ENCODE measurements around the gene F13A1.

The F13A1 gene

GRCh38 chr6:6365242-6365641, 44.8 kb upstream of the F13A1 start:
- TF ChIP-seq POLR2AphosphoS5 (IDR thresholded peaks at IDR 0.05; ENCODE audit: low read depth, low read length) = no peak
- TF ChIP-seq, protein P1, sequence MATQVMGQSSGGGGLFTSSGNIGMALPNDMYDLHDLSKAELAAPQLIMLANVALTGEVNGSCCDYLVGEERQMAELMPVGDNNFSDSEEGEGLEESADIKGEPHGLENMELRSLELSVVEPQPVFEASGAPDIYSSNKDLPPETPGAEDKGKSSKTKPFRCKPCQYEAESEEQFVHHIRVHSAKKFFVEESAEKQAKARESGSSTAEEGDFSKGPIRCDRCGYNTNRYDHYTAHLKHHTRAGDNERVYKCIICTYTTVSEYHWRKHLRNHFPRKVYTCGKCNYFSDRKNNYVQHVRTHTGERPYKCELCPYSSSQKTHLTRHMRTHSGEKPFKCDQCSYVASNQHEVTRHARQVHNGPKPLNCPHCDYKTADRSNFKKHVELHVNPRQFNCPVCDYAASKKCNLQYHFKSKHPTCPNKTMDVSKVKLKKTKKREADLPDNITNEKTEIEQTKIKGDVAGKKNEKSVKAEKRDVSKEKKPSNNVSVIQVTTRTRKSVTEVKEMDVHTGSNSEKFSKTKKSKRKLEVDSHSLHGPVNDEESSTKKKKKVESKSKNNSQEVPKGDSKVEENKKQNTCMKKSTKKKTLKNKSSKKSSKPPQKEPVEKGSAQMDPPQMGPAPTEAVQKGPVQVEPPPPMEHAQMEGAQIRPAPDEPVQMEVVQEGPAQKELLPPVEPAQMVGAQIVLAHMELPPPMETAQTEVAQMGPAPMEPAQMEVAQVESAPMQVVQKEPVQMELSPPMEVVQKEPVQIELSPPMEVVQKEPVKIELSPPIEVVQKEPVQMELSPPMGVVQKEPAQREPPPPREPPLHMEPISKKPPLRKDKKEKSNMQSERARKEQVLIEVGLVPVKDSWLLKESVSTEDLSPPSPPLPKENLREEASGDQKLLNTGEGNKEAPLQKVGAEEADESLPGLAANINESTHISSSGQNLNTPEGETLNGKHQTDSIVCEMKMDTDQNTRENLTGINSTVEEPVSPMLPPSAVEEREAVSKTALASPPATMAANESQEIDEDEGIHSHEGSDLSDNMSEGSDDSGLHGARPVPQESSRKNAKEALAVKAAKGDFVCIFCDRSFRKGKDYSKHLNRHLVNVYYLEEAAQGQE (IDR thresholded peaks at IDR 0.05; ENCODE audit: insufficient read depth in 1 of 2, low read depth in 2 of 2, low read length in 2 of 2) = no peak
- TF ChIP-seq TAF1 (IDR thresholded peaks at IDR 0.05; ENCODE audit: borderline replicate concordance, insufficient read depth, low read length) = no peak
- no peak for TF ChIP-seq FOXP2 (optimal IDR thresholded peaks at IDR 0.05; ENCODE audit: borderline replicate concordance, extremely low read depth, extremely low read length, insufficient read depth)
- no peak for TF ChIP-seq SIN3A (IDR thresholded peaks at IDR 0.05; ENCODE audit: borderline replicate concordance, insufficient read depth, low read length)

DNA sequence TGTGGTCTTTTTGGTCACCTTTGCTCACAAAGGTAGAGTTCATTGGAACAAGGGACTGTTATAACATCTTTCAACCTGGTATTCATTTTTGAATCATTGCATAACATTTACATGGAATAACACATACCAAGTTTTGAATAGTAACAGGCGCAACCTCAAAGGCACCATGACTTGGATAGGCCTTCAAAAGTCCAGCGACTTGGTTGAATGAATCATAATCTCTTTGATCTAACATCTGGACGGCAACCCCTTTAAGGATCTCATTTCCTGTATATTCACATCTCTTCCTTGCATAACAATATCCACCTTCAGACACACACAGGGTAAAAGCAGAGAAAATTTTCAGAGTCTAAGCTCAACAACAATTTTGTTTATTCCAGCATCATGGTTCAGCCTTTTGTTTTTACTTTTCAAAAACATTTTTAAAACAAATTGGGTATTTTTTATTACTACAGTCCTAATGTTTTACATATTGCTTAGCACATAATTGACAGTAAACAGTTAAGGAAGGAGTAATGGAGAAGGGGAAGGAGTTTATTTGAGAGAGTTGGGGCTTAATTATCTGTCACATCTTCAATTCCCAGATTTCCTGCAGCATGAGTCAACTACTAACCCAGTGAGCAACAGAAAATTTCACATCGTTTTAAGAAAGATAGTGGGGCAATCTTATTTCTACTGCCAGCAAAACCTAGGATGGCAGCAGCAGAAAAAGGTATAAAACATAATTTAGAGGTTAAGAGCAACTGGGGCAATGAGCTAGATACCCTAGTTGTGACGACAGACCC, 41.8 kb upstream of the F13A1 start:
- TF ChIP-seq POLR2AphosphoS5 (IDR thresholded peaks at IDR 0.05; ENCODE audit: low read depth, low read length) (no peak), TAF1 (IDR thresholded peaks at IDR 0.05; ENCODE audit: borderline replicate concordance, insufficient read depth, low read length) (no peak)

GRCh38 chr6:6357530-6357929, 37.1 kb upstream of the F13A1 start:
- no peak for TF ChIP-seq SIN3A (IDR thresholded peaks at IDR 0.05; ENCODE audit: borderline replicate concordance, insufficient read depth, low read length)

GRCh38 chr6:6357032-6357431, 36.6 kb upstream of the F13A1 start:
- TF ChIP-seq SIN3A (IDR thresholded peaks at IDR 0.05; ENCODE audit: borderline replicate concordance, insufficient read depth, low read length) (no peak), POLR2AphosphoS5 (IDR thresholded peaks at IDR 0.05; ENCODE audit: low read depth, low read length) (no peak), TAF1 (IDR thresholded peaks at IDR 0.05; ENCODE audit: borderline replicate concordance, insufficient read depth, low read length) (no peak), FOXP2 (optimal IDR thresholded peaks at IDR 0.05; ENCODE audit: borderline replicate concordance, extremely low read depth, extremely low read length, insufficient read depth) (no peak)
- TF ChIP-seq, protein P1 (IDR thresholded peaks at IDR 0.05; ENCODE audit: insufficient read depth in 1 of 2, low read depth in 2 of 2, low read length in 2 of 2) = no peak

DNA sequence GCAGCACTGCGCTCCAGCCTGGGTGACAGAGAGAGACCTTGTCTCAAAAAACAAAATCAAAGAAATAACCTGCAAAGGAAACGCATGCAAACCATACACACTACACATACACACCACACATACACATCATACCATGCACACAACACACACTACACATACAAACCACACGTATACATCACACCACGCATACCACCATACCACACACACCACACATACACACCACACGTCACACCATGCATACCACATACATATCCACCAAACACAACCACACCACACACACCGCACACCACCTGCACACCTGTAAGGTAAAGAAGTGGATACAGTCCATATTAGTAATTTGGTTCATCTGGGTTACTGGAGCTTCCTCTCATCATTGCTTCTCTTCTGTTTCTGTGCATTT, 32.3 kb upstream of the F13A1 start:
- TF ChIP-seq SIN3A (IDR thresholded peaks at IDR 0.05; ENCODE audit: borderline replicate concordance, insufficient read depth, low read length) = no peak
- TF ChIP-seq, protein P1 (IDR thresholded peaks at IDR 0.05; ENCODE audit: insufficient read depth in 1 of 2, low read depth in 2 of 2, low read length in 2 of 2) = no peak
- TF ChIP-seq POLR2AphosphoS5 (IDR thresholded peaks at IDR 0.05; ENCODE audit: low read depth, low read length) = no peak
- no peak for TF ChIP-seq TAF1 (IDR thresholded peaks at IDR 0.05; ENCODE audit: borderline replicate concordance, insufficient read depth, low read length)

DNA sequence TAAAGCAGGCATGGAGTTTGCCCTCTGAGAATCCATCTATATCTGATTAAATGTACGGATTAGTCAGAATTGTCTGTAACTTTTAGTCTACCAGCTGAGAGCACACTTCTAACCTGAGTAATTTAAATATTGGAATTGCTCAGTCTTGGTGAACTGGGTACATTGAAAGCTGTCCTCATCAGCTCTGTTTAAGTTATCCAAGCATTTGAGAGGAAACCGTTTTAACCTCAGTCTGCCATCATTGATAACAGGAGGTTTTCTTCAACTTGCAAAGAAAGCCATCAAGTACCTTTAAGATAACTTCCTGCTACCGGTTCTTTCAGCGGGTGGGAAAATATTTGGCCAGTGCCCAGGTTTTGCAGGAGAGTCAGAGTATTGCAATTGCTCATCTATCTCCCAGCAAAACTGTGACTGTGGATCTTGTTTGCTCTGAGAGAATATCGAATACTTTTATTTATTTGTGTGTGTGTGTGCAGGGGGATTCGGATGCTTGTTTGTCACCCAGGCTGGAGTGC, 31.1 kb upstream of the F13A1 start:
- TF ChIP-seq SIN3A (IDR thresholded peaks at IDR 0.05; ENCODE audit: borderline replicate concordance, insufficient read depth, low read length) = no peak
- no peak for TF ChIP-seq FOXP2 (optimal IDR thresholded peaks at IDR 0.05; ENCODE audit: borderline replicate concordance, extremely low read depth, extremely low read length, insufficient read depth)
- no peak for TF ChIP-seq POLR2AphosphoS5 (IDR thresholded peaks at IDR 0.05; ENCODE audit: low read depth, low read length)
- TF ChIP-seq, protein P1 (IDR thresholded peaks at IDR 0.05; ENCODE audit: insufficient read depth in 1 of 2, low read depth in 2 of 2, low read length in 2 of 2) = no peak
- no peak for TF ChIP-seq TAF1 (IDR thresholded peaks at IDR 0.05; ENCODE audit: borderline replicate concordance, insufficient read depth, low read length)
